A549 (cell line): Measurements from ENCODE around the gene ST8SIA5. TPM values are rescaled to one million over a fixed set of nuclear protein-coding genes. Genes with fewer than 3 reads are reported as not detected.

Experiments used
- ATAC-seq, 2 experiments: fragments of 200-7000 bp in 1 of 2; fragments of >200 bp in 1 of 2; cut with Nextera tagmentation in 1 of 2; cut with Tn5 transposase in 1 of 2; 3 replicates each; pipeline versions ENCODE4 v1.8.0 to v1.9.1; 2018 to 2020; ENCODE audit warnings: mild to moderate bottlenecking in 1 of 2, moderate library complexity in 1 of 2
- CTCF ChIA-PET: fragments of 300-600 bp; sonication (Branson Sonifier 250); formaldehyde crosslinking; extraction: SDS; loops from one replicate; lab custom pipeline; 2021; ENCODE audit warnings: antibody characterized with exemption, inconsistent platforms; lab: Yijun Ruan, JAX
- POLR2A ChIA-PET: fragments of 350-600 bp; formaldehyde crosslinking; extraction: SDS; loops from one replicate; lab custom pipeline; 2021; ENCODE audit warnings: antibody characterized with exemption, inconsistent platforms; lab: Yijun Ruan, JAX
- DNase-seq, 2 experiments: peaks; one replicate each; pipeline versions ENCODE4 v3.0.0 to v3.0.0-alpha.2; 2011 to 2016; ENCODE audit warnings: low read depth in 1 of 2, low spot score in 1 of 2
- FAIRE-seq: peaks from 2 replicates; lab custom pipeline; 2011; peaks lifted over from hg19 to GRCh38; lab: Jason Lieb, UNC
- H3K27ac ChIP-seq, 2 experiments: fragments of >200 bp; sonication (Bioruptor Twin); formaldehyde crosslinking; 3 replicates each; pipeline ENCODE4 v1.5.1; 2016 to 2017
- H3K4me1 ChIP-seq: fragments of >200 bp; sonication (Bioruptor Twin); formaldehyde crosslinking; 3 replicates; pipeline ENCODE4 v1.6.1; 2016
- H3K4me2 ChIP-seq: fragments of >200 bp; sonication (Bioruptor Twin); formaldehyde crosslinking; 3 replicates; pipeline ENCODE4 v1.6.1; 2016
- H3K4me3 ChIP-seq: fragments of >200 bp; sonication (Bioruptor Twin); formaldehyde crosslinking; 3 replicates; pipeline ENCODE4 v1.5.1; 2016
- H3K9me3 ChIP-seq: fragments of >200 bp; sonication (Bioruptor Twin); formaldehyde crosslinking; 3 replicates; pipeline ENCODE4 v1.6.1; 2016
- CEBPB ChIP-seq, 2 experiments: fragments of >200 bp in 1 of 2; sonication (Bioruptor Twin) in 1 of 2; formaldehyde crosslinking in 1 of 2; IDR thresholded peaks; 2 replicates each; pipeline ENCODE4 v1.6.1; 2012 to 2016
- CHD2 ChIP-seq: fragments of 150-350 bp; IDR thresholded peaks from 2 replicates; pipeline ENCODE4 v1.6.1; 2014; ENCODE audit warnings: low read length; ENCODE audit not compliant: partially characterized antibody
- CHD4 ChIP-seq: fragments of 200-600 bp; sonication (generic); IDR thresholded peaks from 2 replicates; pipeline ENCODE4 v1.6.1; 2016; ENCODE audit warnings: antibody characterized with exemption, mild to moderate bottlenecking, borderline replicate concordance
- ESRRA ChIP-seq: fragments of 150-350 bp; IDR thresholded peaks from 2 replicates; pipeline ENCODE4 v1.6.1; 2014; ENCODE audit warnings: mild to moderate bottlenecking, low read length, borderline replicate concordance
- FOXS1 ChIP-seq: fragments of 250-450 bp; sonication (Bioruptor Pico); IDR thresholded peaks from 2 replicates; pipeline ENCODE4 v1.5.0; 2020; ENCODE audit warnings: mild to moderate bottlenecking, moderate library complexity
- HDAC2 ChIP-seq: fragments of 200-600 bp; sonication (generic); IDR thresholded peaks from 2 replicates; pipeline ENCODE4 v1.6.1; 2016
- HOXB5 ChIP-seq: fragments of 250-450 bp; sonication (Bioruptor Pico); IDR thresholded peaks from 2 replicates; pipeline ENCODE4 v1.5.0; 2020; ENCODE audit warnings: mild to moderate bottlenecking, moderate library complexity
- JUNB ChIP-seq: fragments of >200 bp; sonication (Bioruptor Twin); formaldehyde crosslinking; IDR thresholded peaks from 2 replicates; pipeline ENCODE4 v1.6.1; 2016
- NFE2L2 ChIP-seq: fragments of 150-350 bp; conservative IDR thresholded peaks from 2 replicates; pipeline ENCODE4 v1.6.1; 2014; ENCODE audit warnings: low read length
- NPAS2 ChIP-seq: fragments of 250-450 bp; sonication (Bioruptor Pico); IDR thresholded peaks from 2 replicates; pipeline ENCODE4 v1.8.0; 2022; ENCODE audit warnings: mild to moderate bottlenecking, moderate library complexity, borderline replicate concordance
- POLR2A ChIP-seq: IDR thresholded peaks from 2 replicates; pipeline ENCODE4 v1.6.1; 2012; ENCODE audit warnings: mild to moderate bottlenecking, low read length
- RCOR1 ChIP-seq: fragments of 150-350 bp; IDR thresholded peaks from 2 replicates; pipeline ENCODE4 v1.6.1; 2014; ENCODE audit warnings: antibody characterized with exemption, low read length, low read depth
- RNF2 ChIP-seq: fragments of 200-600 bp; sonication (generic); IDR thresholded peaks from 2 replicates; pipeline ENCODE4 v1.6.1; 2016; ENCODE audit warnings: low read depth, mild to moderate bottlenecking, antibody characterized with exemption, moderate library complexity, borderline replicate concordance
- SREBF2 ChIP-seq: fragments of 450-650 bp; IDR thresholded peaks from 2 replicates; pipeline ENCODE4 v1.6.1; 2014; ENCODE audit warnings: mild to moderate bottlenecking, moderate library complexity
- TFCP2L1 ChIP-seq: fragments of 250-450 bp; sonication (Bioruptor Pico); IDR thresholded peaks from 2 replicates; pipeline ENCODE4 v1.5.0; 2021; ENCODE audit warnings: mild to moderate bottlenecking
- TP53 ChIP-seq: fragments of 250-450 bp; sonication (Bioruptor Pico); IDR thresholded peaks from 2 replicates; pipeline ENCODE4 v1.5.0; 2021; ENCODE audit warnings: mild to moderate bottlenecking, moderate library complexity
- ZC3H11A ChIP-seq: fragments of 450-650 bp; IDR thresholded peaks from 2 replicates; pipeline ENCODE4 v1.6.1; 2014; ENCODE audit warnings: antibody characterized with exemption, mild to moderate bottlenecking
- ZNF302 ChIP-seq: fragments of 250-450 bp; sonication (Bioruptor Pico); IDR thresholded peaks from 2 replicates; pipeline ENCODE4 v1.9.0; 2021; ENCODE audit warnings: inconsistent platforms, mild to moderate bottlenecking, moderate library complexity
- ZSCAN20 ChIP-seq: fragments of 250-450 bp; sonication (Bioruptor Pico); IDR thresholded peaks from 2 replicates; pipeline ENCODE4 v1.8.0; 2022; ENCODE audit warnings: mild to moderate bottlenecking, moderate library complexity
- WGBS: methylation state at CpG from one replicate; pipeline ENCODE4 v1.1.6; 2017; ENCODE audit errors: missing lambda C conversion rate; 5-methylcytosine and 5-hydroxymethylcytosine counted together
- polyA plus RNA-seq, 4 experiments: library from polyadenylated mRNA; depleted of rRNA in 3 of 4; stranded (reverse); fragments of >200 nt; fragmentation: RNase III in 1 of 4; extraction: RNeasy Plus Mini Kit Qiagen cat#74134 plus additional on column Dnase treatment in 1 of 4; gene quantifications; 2 replicates in 3 of 4; 3 replicates in 1 of 4; pipeline ENCODE4 v1.2.3, GENCODE V29; 2011 to 2017
- TF ChIP-seq, protein P1 (sequence below): fragments of >200 bp; sonication (Bioruptor Twin); formaldehyde crosslinking; IDR thresholded peaks from 3 replicates; pipeline ENCODE4 v1.6.1; 2016
- TF ChIP-seq, protein P2 (sequence below): fragments of >200 bp; sonication (Bioruptor Twin); formaldehyde crosslinking; IDR thresholded peaks from 3 replicates; pipeline ENCODE4 v1.5.1; 2016
- TF ChIP-seq, protein P3 (sequence below): fragments of 200-600 bp; sonication (generic); IDR thresholded peaks from 2 replicates; pipeline ENCODE4 v1.6.1; 2016; ENCODE audit warnings: antibody characterized with exemption, mild to moderate bottlenecking, moderate library complexity
- TF ChIP-seq, protein P4 (sequence below): fragments of >200 bp; sonication (Bioruptor Twin); formaldehyde crosslinking; IDR thresholded peaks from 2 replicates; pipeline ENCODE4 v1.6.1; 2016

Gene ST8SIA5
- polyA plus RNA-seq, 2 of the 4 experiments (the other 2 are of a cell fraction): not detected

DNA sequence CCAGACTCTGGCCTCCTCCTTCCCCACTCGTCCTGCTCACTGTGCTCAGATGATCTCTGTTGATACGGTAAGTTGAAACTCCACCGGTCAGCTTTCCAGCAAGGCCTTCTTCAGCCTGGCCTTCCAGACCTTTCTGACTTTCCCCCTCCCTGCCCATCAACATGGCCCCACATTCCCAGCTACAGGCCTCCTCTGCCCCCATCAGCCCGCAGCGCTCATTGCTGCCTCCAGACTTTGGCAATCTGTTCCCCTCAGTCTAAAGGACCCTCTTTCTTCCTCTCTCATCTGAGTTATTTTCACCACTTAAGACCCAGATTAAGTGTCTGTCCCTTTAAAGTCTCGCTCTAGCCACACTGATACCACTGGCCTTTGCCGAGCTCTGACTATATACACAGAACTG lies 110.4 kb downstream of the ST8SIA5 start:
- ChIA-PET POLR2A (no interaction called here), CTCF (interaction anchor here (0.9 to 5.1 kb wide), 2 partner anchors 11 to 20 kb away, joined by 3 to 37 read pairs; partner anchors contain the start of gene LOXHD1)
- WGBS: 52% methylated on average over 7 of the region's 7 CpGs
- DNase-seq (no peak), ATAC-seq (no peak), FAIRE-seq (no peak)
- TF ChIP-seq NPAS2 (CRISPR knock-in tag) (no peak), FOXS1 (CRISPR knock-in tag) (no peak), HOXB5 (CRISPR knock-in tag) (no peak), CEBPB (IDR thresholded peaks at IDR 0.05) (no peak)
- TF ChIP-seq, protein P1, sequence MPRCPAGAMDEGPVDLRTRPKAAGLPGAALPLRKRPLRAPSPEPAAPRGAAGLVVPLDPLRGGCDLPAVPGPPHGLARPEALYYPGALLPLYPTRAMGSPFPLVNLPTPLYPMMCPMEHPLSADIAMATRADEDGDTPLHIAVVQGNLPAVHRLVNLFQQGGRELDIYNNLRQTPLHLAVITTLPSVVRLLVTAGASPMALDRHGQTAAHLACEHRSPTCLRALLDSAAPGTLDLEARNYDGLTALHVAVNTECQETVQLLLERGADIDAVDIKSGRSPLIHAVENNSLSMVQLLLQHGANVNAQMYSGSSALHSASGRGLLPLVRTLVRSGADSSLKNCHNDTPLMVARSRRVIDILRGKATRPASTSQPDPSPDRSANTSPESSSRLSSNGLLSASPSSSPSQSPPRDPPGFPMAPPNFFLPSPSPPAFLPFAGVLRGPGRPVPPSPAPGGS: no peak
- TF ChIP-seq, protein P2, sequence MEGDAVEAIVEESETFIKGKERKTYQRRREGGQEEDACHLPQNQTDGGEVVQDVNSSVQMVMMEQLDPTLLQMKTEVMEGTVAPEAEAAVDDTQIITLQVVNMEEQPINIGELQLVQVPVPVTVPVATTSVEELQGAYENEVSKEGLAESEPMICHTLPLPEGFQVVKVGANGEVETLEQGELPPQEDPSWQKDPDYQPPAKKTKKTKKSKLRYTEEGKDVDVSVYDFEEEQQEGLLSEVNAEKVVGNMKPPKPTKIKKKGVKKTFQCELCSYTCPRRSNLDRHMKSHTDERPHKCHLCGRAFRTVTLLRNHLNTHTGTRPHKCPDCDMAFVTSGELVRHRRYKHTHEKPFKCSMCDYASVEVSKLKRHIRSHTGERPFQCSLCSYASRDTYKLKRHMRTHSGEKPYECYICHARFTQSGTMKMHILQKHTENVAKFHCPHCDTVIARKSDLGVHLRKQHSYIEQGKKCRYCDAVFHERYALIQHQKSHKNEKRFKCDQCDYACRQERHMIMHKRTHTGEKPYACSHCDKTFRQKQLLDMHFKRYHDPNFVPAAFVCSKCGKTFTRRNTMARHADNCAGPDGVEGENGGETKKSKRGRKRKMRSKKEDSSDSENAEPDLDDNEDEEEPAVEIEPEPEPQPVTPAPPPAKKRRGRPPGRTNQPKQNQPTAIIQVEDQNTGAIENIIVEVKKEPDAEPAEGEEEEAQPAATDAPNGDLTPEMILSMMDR: no peak
- no peaks in the 10 kb centered on the region for H3K4me1 ChIP-seq
- H3K4me3 ChIP-seq: no peak overlapping the region
- no peaks in the 10 kb centered on the region for H3K9me3 ChIP-seq
- no peak overlapping the region for H3K27ac ChIP-seq
- no peak overlapping the region for H3K4me2 ChIP-seq

DNA sequence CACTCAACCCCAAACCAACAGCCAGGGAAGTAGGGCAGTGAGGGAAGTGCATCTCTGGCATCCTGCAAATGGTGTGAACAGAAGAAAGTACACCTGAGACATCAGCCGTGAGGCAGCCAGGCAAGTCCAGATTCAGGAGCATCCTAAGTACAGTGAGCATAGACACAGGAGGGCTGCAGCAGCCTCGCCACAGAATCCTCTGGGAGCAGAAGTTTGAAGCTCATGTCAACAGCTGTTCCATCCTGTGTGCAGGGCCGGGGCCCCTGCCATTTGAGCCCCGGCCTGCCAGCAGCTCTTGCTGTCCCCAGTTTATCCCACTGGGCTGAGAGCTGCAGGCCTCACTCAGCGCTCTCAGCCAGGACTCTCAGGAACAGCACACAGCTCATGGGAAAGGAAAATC lies 114.3 kb downstream of the ST8SIA5 start:
- Histone ChIP-seq H3K4me1 (no peaks in the 10 kb centered on the region), H3K9me3 (no peaks in the 10 kb centered on the region), H3K27ac (no peak overlapping the region), H3K4me2 (no peak overlapping the region), H3K4me3 (no peak overlapping the region)
- DNase-seq (no peak), FAIRE-seq (no peak), ATAC-seq (no peak)
- 18% methylated on average over 2 of the region's 5 CpGs for WGBS
- TF ChIP-seq NFE2L2 (no peak), ZC3H11A (no peak), CHD2 (no peak), HDAC2 (no peak), JUNB (no peak), RCOR1 (no peak), ZNF302 (CRISPR knock-in tag) (no peak), RNF2 (no peak), TP53 (CRISPR knock-in tag) (no peak), ZSCAN20 (no peak), SREBF2 (no peak), TFCP2L1 (CRISPR knock-in tag) (no peak), CHD4 (no peak), POLR2A (no peak), ESRRA (no peak)
- TF ChIP-seq, protein P3, sequence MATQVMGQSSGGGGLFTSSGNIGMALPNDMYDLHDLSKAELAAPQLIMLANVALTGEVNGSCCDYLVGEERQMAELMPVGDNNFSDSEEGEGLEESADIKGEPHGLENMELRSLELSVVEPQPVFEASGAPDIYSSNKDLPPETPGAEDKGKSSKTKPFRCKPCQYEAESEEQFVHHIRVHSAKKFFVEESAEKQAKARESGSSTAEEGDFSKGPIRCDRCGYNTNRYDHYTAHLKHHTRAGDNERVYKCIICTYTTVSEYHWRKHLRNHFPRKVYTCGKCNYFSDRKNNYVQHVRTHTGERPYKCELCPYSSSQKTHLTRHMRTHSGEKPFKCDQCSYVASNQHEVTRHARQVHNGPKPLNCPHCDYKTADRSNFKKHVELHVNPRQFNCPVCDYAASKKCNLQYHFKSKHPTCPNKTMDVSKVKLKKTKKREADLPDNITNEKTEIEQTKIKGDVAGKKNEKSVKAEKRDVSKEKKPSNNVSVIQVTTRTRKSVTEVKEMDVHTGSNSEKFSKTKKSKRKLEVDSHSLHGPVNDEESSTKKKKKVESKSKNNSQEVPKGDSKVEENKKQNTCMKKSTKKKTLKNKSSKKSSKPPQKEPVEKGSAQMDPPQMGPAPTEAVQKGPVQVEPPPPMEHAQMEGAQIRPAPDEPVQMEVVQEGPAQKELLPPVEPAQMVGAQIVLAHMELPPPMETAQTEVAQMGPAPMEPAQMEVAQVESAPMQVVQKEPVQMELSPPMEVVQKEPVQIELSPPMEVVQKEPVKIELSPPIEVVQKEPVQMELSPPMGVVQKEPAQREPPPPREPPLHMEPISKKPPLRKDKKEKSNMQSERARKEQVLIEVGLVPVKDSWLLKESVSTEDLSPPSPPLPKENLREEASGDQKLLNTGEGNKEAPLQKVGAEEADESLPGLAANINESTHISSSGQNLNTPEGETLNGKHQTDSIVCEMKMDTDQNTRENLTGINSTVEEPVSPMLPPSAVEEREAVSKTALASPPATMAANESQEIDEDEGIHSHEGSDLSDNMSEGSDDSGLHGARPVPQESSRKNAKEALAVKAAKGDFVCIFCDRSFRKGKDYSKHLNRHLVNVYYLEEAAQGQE: no peak
- TF ChIP-seq, protein P4, sequence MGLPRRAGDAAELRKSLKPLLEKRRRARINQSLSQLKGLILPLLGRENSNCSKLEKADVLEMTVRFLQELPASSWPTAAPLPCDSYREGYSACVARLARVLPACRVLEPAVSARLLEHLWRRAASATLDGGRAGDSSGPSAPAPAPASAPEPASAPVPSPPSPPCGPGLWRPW: no peak
- POLR2A ChIA-PET: no interaction called here
- CTCF ChIA-PET: interaction anchor here (1.0 to 4.2 kb wide), 2 partner anchors 16 to 469 kb away, joined by 3 to 18 read pairs; partner anchors contain the start of gene LOXHD1
